GM18519 (cell line): ENCODE measurements around the gene ACOXL.

Experiments
- ATAC-seq: cut with Tn5 transposase; IDR thresholded peaks from one replicate; pipeline ENCODE4 v1.9.1; 2021; ENCODE audit warnings: mild to moderate bottlenecking, moderate library complexity; ENCODE audit not compliant: unreplicated experiment, low FRiP score

Gene ACOXL

GRCh38 chr2:110990440-110990839, 258.1 kb downstream of the ACOXL start:
- ATAC-seq, result no peak

DNA sequence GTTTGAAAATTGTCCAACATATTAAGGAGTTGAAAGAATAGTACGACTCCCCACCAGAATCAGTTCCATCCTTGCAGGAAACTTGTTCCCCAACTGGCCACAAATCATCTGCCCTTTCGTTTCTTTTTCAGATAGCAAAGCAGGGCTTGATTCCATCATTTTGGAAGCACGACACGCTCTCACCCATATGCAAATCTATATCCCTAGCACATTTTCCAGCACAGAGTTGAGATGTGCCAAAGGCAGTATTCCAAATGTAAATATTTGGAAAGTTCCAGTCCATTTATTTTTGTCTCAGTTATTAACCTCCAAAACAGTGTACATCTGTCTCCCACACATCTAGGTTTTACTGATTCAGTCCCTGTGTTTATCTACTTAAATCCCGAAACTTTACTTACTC, 259.5 kb downstream of the ACOXL start:
- ATAC-seq, result no peak

GRCh38 chr2:110992886-110993285, 260.5 kb downstream of the ACOXL start:
- no peak for ATAC-seq

DNA sequence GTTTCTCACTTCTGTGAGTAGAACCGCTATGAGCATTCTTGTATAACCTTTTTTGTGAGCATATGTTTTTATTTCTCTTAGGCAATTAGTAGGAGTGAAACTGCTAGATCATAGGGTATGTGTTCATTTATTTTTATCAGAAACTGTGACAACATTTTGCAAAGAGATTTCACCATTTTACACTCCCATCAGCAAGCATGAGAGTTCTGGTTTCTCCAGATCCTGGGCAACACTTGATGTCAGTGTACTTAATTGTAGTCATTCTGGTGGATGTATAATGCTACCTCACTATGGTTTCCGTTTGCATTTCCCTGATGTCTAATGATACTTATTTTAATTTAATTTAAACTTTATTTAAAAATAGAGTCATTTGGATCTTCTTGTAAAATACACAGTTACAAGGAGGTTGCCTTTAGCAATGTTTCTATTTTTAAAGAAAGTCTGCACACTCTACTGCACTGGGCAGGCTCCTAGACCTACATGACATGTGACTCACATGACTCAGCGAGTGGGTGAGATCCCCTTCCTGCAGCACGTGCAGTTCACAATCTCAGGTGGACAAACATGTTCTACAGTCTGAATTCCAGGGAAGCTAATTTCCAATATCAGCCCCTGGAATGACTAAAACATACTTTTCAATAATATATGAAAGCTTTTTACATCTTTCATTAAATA, 261.3 kb downstream of the ACOXL start:
- ATAC-seq, result no peak

DNA sequence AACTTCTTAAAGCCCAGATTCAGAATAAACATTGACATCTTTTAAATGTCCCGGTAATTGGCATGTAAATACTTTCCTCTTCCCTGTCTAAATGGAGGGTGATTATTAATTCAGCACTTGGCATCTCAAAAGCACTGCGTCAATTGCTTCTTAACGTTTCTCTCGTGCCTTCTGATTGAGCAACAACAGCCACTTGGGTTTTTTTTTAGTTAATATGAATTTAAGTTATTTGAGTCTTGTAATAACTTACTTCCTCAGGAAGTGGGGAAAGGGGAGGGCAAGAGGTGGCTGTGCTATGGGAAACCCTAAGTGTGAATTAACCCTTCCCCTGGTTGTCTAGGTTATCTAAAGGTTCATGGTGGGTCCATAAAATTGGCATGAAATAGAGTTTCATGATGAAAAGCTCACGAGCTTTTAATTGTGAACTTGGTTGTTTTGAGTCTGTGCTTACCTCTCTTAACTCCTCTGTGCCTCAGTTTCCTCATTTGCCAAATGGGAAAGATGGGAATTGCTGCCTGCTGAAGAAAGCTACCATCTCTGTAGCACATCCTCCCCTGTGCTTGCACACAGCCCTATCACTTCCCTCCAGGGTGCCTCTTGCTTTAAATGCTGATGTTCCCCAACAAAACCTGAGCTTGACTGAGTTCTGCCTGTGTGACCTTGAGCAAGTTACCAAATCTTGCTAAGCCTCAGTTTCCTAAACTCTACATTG, 262.0 kb downstream of the ACOXL start:
- ATAC-seq, result no peak

- no peak for ATAC-seq
Measured at GRCh38 chr2:110995911-110996310, 263.5 kb downstream of the ACOXL start.

DNA sequence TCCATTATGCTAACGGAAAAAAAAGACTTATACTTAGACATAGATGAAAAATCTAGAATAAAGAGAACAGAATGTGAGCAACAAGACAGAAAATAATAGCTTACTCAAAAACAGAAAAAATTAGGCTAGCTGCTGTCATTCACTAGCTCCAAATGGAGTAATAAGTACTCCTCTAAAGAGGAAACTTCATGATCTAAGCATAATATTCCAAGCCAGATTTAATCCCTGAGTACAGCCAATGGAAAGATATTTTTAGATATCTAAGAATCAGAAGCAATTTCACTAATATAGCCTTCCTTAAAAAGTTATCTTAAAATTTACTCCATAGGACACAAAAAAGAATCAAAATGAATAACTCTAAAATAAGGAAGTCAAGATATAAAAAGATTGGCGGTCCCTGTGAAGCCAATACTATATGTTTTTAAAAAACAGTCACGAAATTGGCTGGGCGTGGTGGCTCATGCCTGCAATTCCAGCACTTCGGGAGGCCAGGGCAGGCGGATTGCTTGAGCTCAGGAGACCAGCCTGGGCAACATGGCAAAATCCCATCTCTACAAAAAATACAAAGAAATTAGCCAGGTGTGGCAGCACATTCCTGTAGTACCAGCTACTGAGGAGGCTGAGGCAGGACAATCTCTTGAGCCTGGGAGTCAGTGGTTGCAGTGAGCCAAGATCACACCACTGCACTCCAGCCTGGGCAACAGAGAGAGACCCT, 265.1 kb downstream of the ACOXL start:
- no peak for ATAC-seq

DNA sequence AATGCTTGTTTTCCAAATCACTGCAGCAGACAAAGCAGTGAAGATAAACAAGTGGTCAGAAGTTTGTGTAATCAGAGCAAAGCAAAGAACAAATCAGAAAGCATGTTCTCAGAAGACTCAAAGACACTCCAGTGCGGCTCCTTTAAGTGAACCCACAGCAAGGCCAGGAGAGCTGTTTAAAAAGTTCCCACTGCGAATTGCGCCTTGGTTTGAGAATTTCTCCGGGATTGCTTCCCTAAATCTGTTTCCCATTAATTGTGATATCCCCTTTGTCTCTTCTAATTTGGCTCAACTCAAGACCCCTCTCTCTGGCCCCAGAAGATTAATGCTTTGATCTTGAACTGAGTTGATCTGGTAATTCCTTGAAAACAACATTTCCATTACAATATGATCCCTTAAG, 265.9 kb downstream of the ACOXL start:
- ATAC-seq, result no peak

DNA sequence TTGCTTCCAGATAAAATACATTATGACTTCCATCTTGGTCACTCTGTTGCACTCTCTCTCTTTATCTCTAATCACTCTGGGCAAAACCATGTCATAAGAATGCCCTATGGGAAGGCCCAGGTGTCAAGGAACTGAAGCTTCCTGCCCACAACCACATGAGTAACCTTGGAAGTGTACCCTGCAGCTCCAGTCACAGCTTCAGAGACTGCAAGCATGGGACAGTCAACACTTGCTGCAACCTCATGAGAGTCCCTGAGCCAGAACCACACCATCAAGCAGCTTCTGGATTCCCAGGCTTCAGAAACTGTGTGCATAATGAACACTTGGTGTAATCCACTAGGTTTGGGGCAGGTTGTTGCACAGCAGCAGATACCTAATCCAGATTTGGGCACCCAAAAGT, 267.3 kb downstream of the ACOXL start:
- ATAC-seq, result no peak

- ATAC-seq, result no peak
Measured at GRCh38 chr2:111005307-111005706, 272.9 kb downstream of the ACOXL start.

- no peak for ATAC-seq
Measured at GRCh38 chr2:111005821-111006220, 273.4 kb downstream of the ACOXL start.

- no peak for ATAC-seq
Measured at GRCh38 chr2:111007757-111008688, 275.6 kb downstream of the ACOXL start.

DNA sequence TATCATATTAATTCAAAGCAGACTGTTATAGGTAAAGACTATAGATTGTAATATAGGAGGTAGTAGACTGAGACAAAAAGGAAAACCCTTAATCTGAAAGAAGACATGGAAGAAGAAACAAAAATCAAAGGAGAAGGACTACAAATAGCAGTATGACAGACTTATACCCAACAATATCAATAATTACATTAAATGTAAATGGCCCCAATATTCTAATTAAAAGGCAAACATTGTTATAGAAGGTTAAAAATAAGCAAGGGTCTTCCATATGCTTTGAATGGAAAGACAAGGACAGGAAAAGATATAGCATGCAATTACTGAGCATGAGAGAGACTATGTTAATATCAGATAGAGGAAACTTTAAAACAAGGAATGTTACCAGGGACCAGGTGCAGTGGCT, 278.8 kb downstream of the ACOXL start:
- ATAC-seq, result no peak

DNA sequence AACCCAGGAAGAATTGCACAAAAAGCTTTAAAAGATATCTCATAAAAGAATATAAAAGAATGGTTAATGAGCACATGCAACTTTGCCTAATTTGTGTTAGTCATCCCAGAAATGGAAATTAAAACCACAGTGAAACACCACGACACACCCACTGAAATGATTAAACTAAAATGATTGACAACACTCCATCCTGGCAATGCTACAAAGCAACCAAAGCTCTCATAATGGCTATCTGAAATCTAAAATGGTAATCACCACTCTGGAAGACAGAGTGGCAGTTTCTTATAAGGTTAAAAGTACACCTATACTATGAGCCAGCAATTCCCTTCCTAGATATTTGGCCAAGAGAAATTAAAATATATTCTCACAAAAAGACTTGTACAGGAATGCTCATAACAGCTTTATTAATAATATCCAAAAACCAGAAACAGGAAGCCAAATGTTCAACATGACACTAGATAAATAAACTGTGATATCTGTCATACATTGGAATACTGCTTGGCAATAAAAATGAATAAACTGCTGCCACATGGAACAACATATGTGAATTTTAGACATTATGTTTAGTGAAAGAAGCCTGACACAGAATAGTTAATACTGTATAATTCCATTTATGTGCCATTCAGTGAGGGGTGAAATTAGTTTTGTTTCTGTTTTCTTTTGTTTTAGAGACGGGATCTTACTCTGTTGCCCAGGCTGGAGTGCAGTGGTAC, 283.1 kb downstream of the ACOXL start:
- no peak for ATAC-seq

DNA sequence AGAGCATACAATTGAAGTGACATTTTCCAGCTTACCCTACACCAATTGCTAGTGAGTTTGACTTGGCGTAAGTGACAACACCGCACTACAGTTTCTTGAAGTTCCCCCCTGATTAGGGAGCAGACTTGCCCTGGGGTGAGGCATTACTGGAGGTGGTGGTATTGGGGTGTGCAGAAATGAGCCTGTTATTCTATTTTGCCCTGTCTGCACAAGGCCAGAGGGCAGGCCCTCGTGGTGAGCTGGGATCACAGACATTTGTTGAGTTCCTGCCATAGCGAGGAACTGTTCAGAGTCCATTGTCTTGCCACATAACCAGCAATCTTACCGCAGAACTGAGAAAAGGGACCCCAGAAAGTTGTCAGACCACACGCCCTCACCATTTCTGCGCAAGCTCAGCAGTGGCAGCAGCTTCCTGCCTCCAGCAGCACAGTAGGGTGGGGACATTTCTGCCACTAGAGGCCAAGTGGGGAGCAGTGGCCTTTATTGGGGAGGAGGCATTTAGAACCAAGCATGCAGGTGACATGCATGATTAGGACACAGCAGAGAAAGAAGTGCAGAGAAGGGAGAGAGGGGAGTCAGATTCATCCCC, 284.8 kb downstream of the ACOXL start:
- ATAC-seq, result no peak

DNA sequence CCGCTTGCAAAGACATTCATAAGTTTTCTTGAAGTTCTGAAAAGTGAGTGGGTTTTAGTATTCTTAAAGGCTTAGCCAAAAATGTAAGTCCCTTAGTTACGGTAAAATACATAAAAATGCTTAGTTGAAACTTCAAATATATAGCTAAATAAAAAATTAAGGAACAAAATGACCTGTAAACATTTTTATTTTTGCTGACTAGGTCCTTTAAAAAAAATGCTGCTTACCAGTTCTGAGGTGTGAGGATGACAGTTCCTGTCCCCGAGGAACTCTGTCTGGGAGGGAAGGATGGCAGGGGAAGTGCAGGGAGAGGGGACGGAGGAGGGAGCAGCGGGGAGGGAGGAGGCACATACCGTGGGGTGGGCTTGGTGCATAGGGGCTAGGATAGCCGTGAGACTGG, 285.5 kb downstream of the ACOXL start:
- no peak for ATAC-seq

- no peak for ATAC-seq
Measured at GRCh38 chr2:111019381-111019780, 287.0 kb downstream of the ACOXL start.

GRCh38 chr2:111022633-111023032, 290.3 kb downstream of the ACOXL start:
- no peak for ATAC-seq

DNA sequence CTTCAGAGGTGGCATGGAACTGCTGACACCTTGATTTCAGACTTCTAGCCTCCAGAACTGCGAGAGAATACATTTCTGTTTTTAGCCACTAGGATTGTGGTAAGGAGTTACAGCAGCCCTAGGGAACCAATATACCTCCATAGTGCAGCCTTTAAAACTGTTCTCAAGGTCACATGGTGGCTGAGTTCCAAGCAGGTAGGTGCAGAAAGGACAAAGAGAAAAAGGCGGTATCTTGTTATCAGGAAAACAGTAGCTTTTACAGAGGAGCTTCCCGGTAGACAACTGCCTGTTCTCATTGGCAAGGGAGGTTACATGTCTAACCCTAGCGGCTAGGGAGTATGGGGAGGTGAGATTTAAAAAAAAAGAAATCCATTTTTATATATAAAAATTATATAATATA, 292.1 kb downstream of the ACOXL start:
- no peak for ATAC-seq

GRCh38 chr2:111025288-111025687, 292.9 kb downstream of the ACOXL start:
- no peak for ATAC-seq
